ENCODE data around the gene GFPT2. TPM values are rescaled to one million over a fixed set of nuclear protein-coding genes. Genes with fewer than 3 reads are reported as not detected.
"Not testable (repeated sequence)": the region's sequence is repeated elsewhere in the genome, so short reads cannot be mapped to it uniquely, and the experiment has no call there.

GFPT2 gene
- total and polyA plus RNA-seq, 10 of the 15 experiments (the other 5 are each of a cell fraction or from before 2014, with no cell fraction given) = 0.05 to 0.33 (median 0.11) TPM; not detected in 4

- TF ChIP-seq ZBTB4 (CRISPR knock-in tag; IDR thresholded peaks at IDR 0.05) = no peak
These were observed 51.9 kb downstream of the GFPT2 start (continued) for GRCh38 chr5:180301253-180301652.

- in situ Hi-C loops (cut with MboI) = no loop called here
- Histone ChIP-seq H3K27ac (ENCODE audit: control insufficient read depth, insufficient read depth) (no peak overlapping the region), H4K20me1 (ENCODE audit: control insufficient read depth, insufficient read depth) (no peaks in the 10 kb centered on the region), H2AFZ (ENCODE audit: control insufficient read depth, low read depth, low read length) (no peak overlapping the region), H3K4me3 (no peak overlapping the region), H3K4me1 (ENCODE audit: control insufficient read depth, insufficient read depth, low read length) (no peaks in the 10 kb centered on the region), H3K79me2 (ENCODE audit: control insufficient read depth, insufficient read depth, low read length) (no peaks in the 10 kb centered on the region), H3K27me3 (replicated peaks in 1 of 2; ENCODE audit: control insufficient read depth in 2 of 2, insufficient read depth in 2 of 2, low read length in 1 of 2) (peaks cover 0 to 3% of the 10 kb centered on the region in 2 experiments; a peak in 1 of 4 replicates), H3K36me3 (ENCODE audit: control insufficient read depth in 2 of 2, insufficient read depth in 2 of 2, low read length in 1 of 2) (no peaks in the 10 kb centered on the region), H3K4me2 (ENCODE audit: control insufficient read depth, insufficient read depth) (no peak overlapping the region), H3K9ac (ENCODE audit: control insufficient read depth, insufficient read depth, low read length) (no peak overlapping the region), H3K9me3 (replicated peaks; ENCODE audit: control insufficient read depth, insufficient read depth, low read length) (no peaks in the 10 kb centered on the region)
- RAD21 ChIA-PET (ENCODE audit: unreplicated experiment) = no interaction called here
- no peak for DNase-seq (ENCODE audit: low read depth, low spot score)
- TF ChIP-seq EGR1 (IDR thresholded peaks at IDR 0.05; ENCODE audit: borderline replicate concordance in 1 of 2, low read depth in 2 of 2, low read length in 2 of 2) = no peak
- no peak for TF ChIP-seq SMAD1 (IDR thresholded peaks at IDR 0.05; ENCODE audit: low read depth, partially characterized antibody)
- TF ChIP-seq HDGF (IDR thresholded peaks at IDR 0.05) = no peak
- no peak for TF ChIP-seq IRF3 (IDR thresholded peaks at IDR 0.05)
- TF ChIP-seq SRF (IDR thresholded peaks at IDR 0.05; ENCODE audit: low read depth in 2 of 2, low read length in 2 of 2) = no peak
- 0% methylated on average over 3 of the region's 3 CpGs for WGBS (ENCODE audit: insufficient coverage, insufficient replicate concordance, low lambda C conversion rate, missing lambda C conversion rate)
- intact Hi-C loops (cut with micrococcal nuclease; ENCODE audit: unreplicated experiment) = no loop called here
- POLR2A ChIA-PET = no interaction called here
- ATAC-seq = no peak
- CTCF ChIA-PET = no interaction called here
- FAIRE-seq = no peak
- SMC1A ChIA-PET (ENCODE audit: uncharacterized antibody, unreplicated experiment) = no interaction called here
- no TSS peak for BruUV-seq (replicated peaks)
These were observed 53.6 kb downstream of the GFPT2 start for GRCh38 chr5:180299526-180299925.

- H3K27ac ChIP-seq (ENCODE audit: control insufficient read depth, insufficient read depth); CTCF ChIA-PET; H3K4me3 ChIP-seq; RAD21 ChIA-PET (ENCODE audit: unreplicated experiment); DNase-seq (ENCODE audit: low read depth, low spot score); in situ Hi-C loops (cut with MboI); BruUV-seq (replicated peaks); H2AFZ ChIP-seq (ENCODE audit: control insufficient read depth, low read depth, low read length); intact Hi-C loops (cut with micrococcal nuclease; ENCODE audit: unreplicated experiment); H4K20me1 ChIP-seq (ENCODE audit: control insufficient read depth, insufficient read depth); H3K36me3 ChIP-seq (ENCODE audit: control insufficient read depth in 2 of 2, insufficient read depth in 2 of 2, low read length in 1 of 2); H3K4me2 ChIP-seq (ENCODE audit: control insufficient read depth, insufficient read depth); SMC1A ChIA-PET (ENCODE audit: uncharacterized antibody, unreplicated experiment); FAIRE-seq; H3K9me3 ChIP-seq (replicated peaks; ENCODE audit: control insufficient read depth, insufficient read depth, low read length); POLR2A ChIA-PET; H3K27me3 ChIP-seq (replicated peaks in 1 of 2; ENCODE audit: control insufficient read depth in 2 of 2, insufficient read depth in 2 of 2, low read length in 1 of 2); H3K4me1 ChIP-seq (ENCODE audit: control insufficient read depth, insufficient read depth, low read length); H3K9ac ChIP-seq (ENCODE audit: control insufficient read depth, insufficient read depth, low read length); ATAC-seq; H3K79me2 ChIP-seq (ENCODE audit: control insufficient read depth, insufficient read depth, low read length): not testable (repeated sequence)
- 59% methylated on average over 14 of the region's 14 CpGs for WGBS (ENCODE audit: insufficient coverage, insufficient replicate concordance, low lambda C conversion rate, missing lambda C conversion rate)
These were observed 54.1 kb downstream of the GFPT2 start for GRCh38 chr5:180299014-180299413.

Measured in GM12878 (cell line).